ENCODE data around the gene BCL11B. TPM values are rescaled to one million over a fixed set of nuclear protein-coding genes. Genes with fewer than 3 reads are reported as not detected.

The BCL11B gene
- total and polyA plus RNA-seq, 2 of the 8 experiments (the other 6 are each of a cell fraction or from before 2014, with no cell fraction given): 0.63 to 5.9 TPM

- Histone ChIP-seq H3K27ac (ENCODE audit: low read depth, low read length) (no peak overlapping the region), H4K91ac (replicated peaks; ENCODE audit: insufficient read length, low read length) (no peak overlapping the region), H3K27me3 (replicated peaks in 1 of 4; ENCODE audit: control insufficient read depth in 3 of 4, extremely low read depth in 1 of 4, insufficient read depth in 3 of 4, low read length in 3 of 4) (no peaks in the 10 kb centered on the region), H3K79me1 (ENCODE audit: low read depth, low read length) (no peaks in the 10 kb centered on the region; the same call in 1 of the 2 replicates), H3K4me2 (ENCODE audit: insufficient read depth in 1 of 2, low read depth in 2 of 2, low read length in 2 of 2) (no peak overlapping the region), H3K23ac (ENCODE audit: insufficient read length) (no peak overlapping the region), H3K23me2 (ENCODE audit: low read depth, low read length) (no peaks in the 10 kb centered on the region), H3K18ac (ENCODE audit: extremely low read depth, low read length) (no peak overlapping the region), H3K4me3 (ENCODE audit: extremely low read depth in 1 of 4, insufficient read depth in 2 of 4, low read depth in 3 of 4, low read length in 4 of 4) (no peak overlapping the region), H3K9ac (replicated peaks in 1 of 4; ENCODE audit: extremely low read depth in 1 of 4, low read depth in 3 of 4, low read length in 3 of 4) (no peak overlapping the region), H2BK12ac (ENCODE audit: low read depth, low read length) (no peak overlapping the region), H3K4ac (replicated peaks; ENCODE audit: insufficient read length, low read depth, low read length) (no peak overlapping the region), H2BK15ac (ENCODE audit: low read length) (no peak overlapping the region), H3K56ac (replicated peaks; ENCODE audit: insufficient read length, low read depth, low read length) (no peak overlapping the region), H3K79me2 (ENCODE audit: control insufficient read depth in 1 of 2, insufficient read depth in 2 of 2, low read length in 2 of 2) (no peaks in the 10 kb centered on the region), H4K20me1 (replicated peaks in 1 of 2; ENCODE audit: control insufficient read depth in 1 of 2, insufficient read depth in 2 of 2, low read length in 2 of 2) (no peaks in the 10 kb centered on the region), H2AK5ac (ENCODE audit: low read depth, low read length) (no peak overlapping the region), H3K14ac (ENCODE audit: insufficient read length) (no peak overlapping the region), H2AFZ (ENCODE audit: low read length) (no peak overlapping the region), H4K5ac (ENCODE audit: insufficient read length, low read depth, low read length) (no peak overlapping the region), H2BK120ac (replicated peaks; ENCODE audit: low read depth, low read length) (no peak overlapping the region), H3K9me3 (ENCODE audit: insufficient read depth in 2 of 2, low read depth in 1 of 2, low read length in 1 of 2) (no peaks in the 10 kb centered on the region), H2BK20ac (ENCODE audit: low read length) (no peak overlapping the region), H4K8ac (ENCODE audit: extremely low read depth, insufficient read depth, low read length) (no peak overlapping the region), H3K36me3 (ENCODE audit: control insufficient read depth in 2 of 4, insufficient read depth in 4 of 4, low read length in 3 of 4) (no peaks in the 10 kb centered on the region), H2BK5ac (ENCODE audit: low read depth, low read length) (no peak overlapping the region), H3K4me1 (replicated peaks in 1 of 4; ENCODE audit: control insufficient read depth in 3 of 4, insufficient read depth in 4 of 4, low read length in 3 of 4) (peaks cover 0 to 10% (median 4%) of the 10 kb centered on the region in 4 experiments; a peak in 5 of 7 replicates)
- TF ChIP-seq CBX5 (IDR thresholded peaks at IDR 0.05; ENCODE audit: low read depth, low read length) (no peak), JUND (IDR thresholded peaks at IDR 0.05; ENCODE audit: low read length) (no peak), EGR1 (IDR thresholded peaks at IDR 0.05; ENCODE audit: borderline replicate concordance, low read depth, low read length) (no peak), CTBP2 (IDR thresholded peaks at IDR 0.05; ENCODE audit: borderline replicate concordance, insufficient read depth, insufficient read length, low read length) (no peak), SUZ12 (IDR thresholded peaks at IDR 0.05; ENCODE audit: low read length) (no peak)
- CTCF ChIA-PET (ENCODE audit: partially characterized antibody): interaction anchor here (0.9 to 2.4 kb wide), 2 partner anchors 8 to 38 kb away, joined by 3 to 13 read pairs; no protein-coding TSS in a partner anchor
- FAIRE-seq (no peak), DNase-seq (ENCODE audit: low read depth in 1 of 2, low spot score in 2 of 2) (peak in 1 of 2 experiments; percentile 24)
- whole genome bisulfite sequencing, 2 experiments (ENCODE audit: extremely low coverage in 1 of 2, insufficient coverage in 1 of 2, insufficient read length in 1 of 2, insufficient replicate concordance in 2 of 2, low coverage in 1 of 2, low lambda C conversion rate in 2 of 2, missing lambda C conversion rate in 1 of 2): 89% methylated on average over 4 of the region's 4 CpGs; no CpG with 5 or more reads in 1 of the 2 experiments
- POLR2A ChIA-PET (ENCODE audit: partially characterized antibody): interaction anchor here (1.7 kb wide), 1 partner anchor 8 kb away, joined by 3 read pairs; no protein-coding TSS in a partner anchor
Observed at GRCh38 chr14:99166506-99166905, 105.5 kb downstream of the BCL11B start.

Data from H1 (cell line).